CD4-positive, CD25-positive, alpha-beta regulatory T cell (primary cell): Measurements from ENCODE around the gene STARD6. TPM values are rescaled to one million over a fixed set of nuclear protein-coding genes. Genes with fewer than 3 reads are reported as not detected.
A peak's percentile ranks its signal among the peaks of the same experiment; 100 is the strongest.

Experiments used
- ATAC-seq, 2 donors: fragments of 150-1000 bp; cut with Tn5 transposase; one replicate each; pipeline ENCODE4 v1.10.0; 2021; ENCODE audit warnings: low read depth in 2 of 2, moderate number of reproducible peaks in 2 of 2, moderate library complexity in 1 of 2
- DNase-seq, 3 donors: peaks; one replicate each; pipeline versions ENCODE4 v3.0.0 to v3.0.0-alpha.2; 2012 to 2022; ENCODE audit warnings: mixed read lengths in 1 of 3
- H3K27ac ChIP-seq: one replicate; pipeline ENCODE4 v1.7.0; 2013; ENCODE audit warnings: mild to moderate bottlenecking, low read length; ENCODE audit not compliant: insufficient read depth, poor library complexity, severe bottlenecking
- H3K27me3 ChIP-seq: one replicate; pipeline ENCODE4 v1.7.0; 2013; ENCODE audit warnings: low read length; ENCODE audit not compliant: control insufficient read depth, insufficient read depth
- H3K36me3 ChIP-seq: one replicate; pipeline ENCODE4 v1.7.0; 2013; ENCODE audit warnings: mild to moderate bottlenecking, low read length, moderate library complexity; ENCODE audit not compliant: control insufficient read depth, insufficient read depth
- H3K4me1 ChIP-seq: 2 replicates; pipeline ENCODE4 v1.7.0; 2013; ENCODE audit warnings: mild to moderate bottlenecking, low read length; ENCODE audit not compliant: insufficient read depth, control insufficient read depth, poor library complexity, severe bottlenecking
- H3K4me3 ChIP-seq: one replicate; pipeline ENCODE4 v1.7.0; 2013; ENCODE audit warnings: low read depth, mild to moderate bottlenecking, low read length, moderate library complexity
- H3K9me3 ChIP-seq, 2 experiments: 1 replicate in 1 of 2; 2 replicates in 1 of 2; pipeline ENCODE4 v1.7.0; 2013; ENCODE audit warnings: low read length in 2 of 2, mild to moderate bottlenecking in 1 of 2, moderate library complexity in 1 of 2; ENCODE audit not compliant: control insufficient read depth in 2 of 2
- H3K27ac Mint-ChIP-seq, 3 donors: one replicate each; pipeline ENCODE4 v1.8.0; 2020 to 2022; ENCODE audit warnings: mild to moderate bottlenecking in 3 of 3, mixed read lengths in 3 of 3, moderate library complexity in 2 of 3
- H3K27me3 Mint-ChIP-seq: one replicate; pipeline ENCODE4 v1.8.0; 2022; ENCODE audit warnings: mild to moderate bottlenecking, mixed read lengths
- H3K36me3 Mint-ChIP-seq: one replicate; pipeline ENCODE4 v1.8.0; 2020; ENCODE audit warnings: mixed read lengths
- H3K4me1 Mint-ChIP-seq, 4 donors: one replicate each; pipeline ENCODE4 v1.8.0; 2020 to 2022; ENCODE audit warnings: mixed read lengths in 4 of 4, mild to moderate bottlenecking in 1 of 4
- H3K4me3 Mint-ChIP-seq, 4 donors: one replicate each; pipeline ENCODE4 v1.8.0; 2020 to 2022; ENCODE audit warnings: mild to moderate bottlenecking in 4 of 4, mixed read lengths in 4 of 4, moderate library complexity in 3 of 4
- H3K9me3 Mint-ChIP-seq, 7 donors: one replicate each; pipeline ENCODE4 v1.8.0; 2020 to 2022; ENCODE audit warnings: mixed read lengths in 7 of 7, mild to moderate bottlenecking in 3 of 7, moderate library complexity in 2 of 7
- polyA plus RNA-seq, 4 donors: library from polyadenylated mRNA; unstranded; fragments of 300-500 nt; fragmentation: Illumina TruSeq; gene quantifications; one replicate each; pipeline ENCODE4 v1.2.3, GENCODE V29; 2021
- total RNA-seq: library from RNA; stranded (reverse); gene quantifications from one replicate; pipeline ENCODE4 v1.2.3, GENCODE V29; 2022

Gene STARD6
- total and polyA plus RNA-seq, 5 donors from 2014 or later, result 0.30 to 1.1 (median 0.55) TPM; not detected in 2

- Mint-ChIP-seq H3K9me3 (peaks cover 0 to 2% (median 0%) of the 10 kb centered on the region in 7 donors), H3K27ac (peak overlapping the region in 1 of 3 donors; percentile 61), H3K36me3 (no peaks in the 10 kb centered on the region), H3K4me1 (no peaks in the 10 kb centered on the region), H3K4me3 (no peak overlapping the region), H3K27me3 (peaks cover 7% of the 10 kb centered on the region)
- ATAC-seq, result no peak
- Histone ChIP-seq H3K9me3 (no peaks in the 10 kb centered on the region), H3K4me1 (no peaks in the 10 kb centered on the region), H3K27ac (no peak overlapping the region), H3K4me3 (no peak overlapping the region), H3K27me3 (peaks cover 1% of the 10 kb centered on the region), H3K36me3 (no peaks in the 10 kb centered on the region)
- DNase-seq, result no peak
Measured at GRCh38 chr18:54335638-54336173, 22.0 kb downstream of the STARD6 start.

GRCh38 chr18:54330768-54331548 lies 26.7 kb downstream of the STARD6 start:
- H3K36me3 Mint-ChIP-seq, result no peaks in the 10 kb centered on the region
- Histone ChIP-seq H3K27me3 (peaks cover 1% of the 10 kb centered on the region), H3K27ac (no peak overlapping the region), H3K4me3 (no peak overlapping the region), H3K4me1 (no peaks in the 10 kb centered on the region), H3K36me3 (no peaks in the 10 kb centered on the region), H3K9me3 (no peaks in the 10 kb centered on the region)
- ATAC-seq, result no peak
- no peak overlapping the region for H3K4me3 Mint-ChIP-seq
- no peak overlapping the region for H3K27ac Mint-ChIP-seq
- no peaks in the 10 kb centered on the region for H3K27me3 Mint-ChIP-seq
- H3K4me1 Mint-ChIP-seq, result no peaks in the 10 kb centered on the region
- DNase-seq, result no peak
- H3K9me3 Mint-ChIP-seq, result no peaks in the 10 kb centered on the region

DNA sequence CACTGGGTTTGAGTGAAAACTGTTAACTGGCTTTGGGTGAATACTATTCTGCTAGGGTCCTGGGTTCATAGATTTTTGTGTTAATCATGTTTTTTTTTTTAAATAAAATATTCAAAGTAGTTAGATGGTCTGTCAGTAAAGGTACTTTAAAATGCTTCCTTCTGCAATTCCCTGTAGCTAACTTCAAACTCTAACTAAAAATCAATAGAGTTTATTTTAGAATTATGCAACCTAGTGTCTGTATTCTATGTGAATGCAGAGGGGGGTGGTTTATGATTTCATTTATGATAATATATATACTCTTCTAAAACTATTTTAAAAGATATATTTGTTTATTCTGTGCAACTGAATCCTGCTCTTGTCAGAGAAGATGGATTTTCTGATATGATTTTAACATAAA lies 27.9 kb downstream of the STARD6 start:
- Histone ChIP-seq H3K27ac (no peak overlapping the region), H3K9me3 (no peaks in the 10 kb centered on the region), H3K4me1 (no peaks in the 10 kb centered on the region), H3K36me3 (no peaks in the 10 kb centered on the region), H3K4me3 (no peak overlapping the region), H3K27me3 (no peaks in the 10 kb centered on the region)
- Mint-ChIP-seq H3K27ac (no peak overlapping the region), H3K36me3 (no peaks in the 10 kb centered on the region), H3K9me3 (no peaks in the 10 kb centered on the region), H3K4me3 (no peak overlapping the region), H3K27me3 (no peaks in the 10 kb centered on the region), H3K4me1 (no peaks in the 10 kb centered on the region)
- ATAC-seq, result no peak
- DNase-seq, result no peak

DNA sequence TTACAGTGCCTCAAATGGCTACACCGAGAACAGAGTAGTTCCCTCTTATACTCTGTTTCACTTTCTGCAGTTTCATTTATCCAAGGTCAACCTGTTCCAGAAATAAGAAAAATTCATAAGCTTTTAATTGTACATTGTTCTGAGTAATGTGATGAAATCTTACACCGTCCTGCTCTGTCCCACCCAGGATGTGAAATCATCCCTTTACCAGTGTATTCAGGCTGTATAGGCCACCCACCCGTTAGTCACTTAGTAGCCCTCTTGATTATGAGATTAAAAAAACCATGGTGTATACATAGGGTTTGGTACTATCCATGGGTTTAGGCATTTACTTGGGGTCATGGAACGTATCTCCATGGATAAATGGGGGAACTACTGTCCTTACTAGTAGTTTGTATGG lies 29.8 kb downstream of the STARD6 start:
- ATAC-seq (no peak), DNase-seq (no peak)
- H3K36me3 ChIP-seq, result no peaks in the 10 kb centered on the region
- H3K9me3 ChIP-seq, result no peaks in the 10 kb centered on the region
- Mint-ChIP-seq H3K27ac (no peak overlapping the region), H3K4me3 (no peak overlapping the region), H3K36me3 (no peaks in the 10 kb centered on the region), H3K27me3 (no peaks in the 10 kb centered on the region), H3K4me1 (no peaks in the 10 kb centered on the region), H3K9me3 (peaks cover 0 to 1% (median 0%) of the 10 kb centered on the region in 7 donors)
- H3K27me3 ChIP-seq, result no peaks in the 10 kb centered on the region
- no peak overlapping the region for H3K4me3 ChIP-seq
- H3K4me1 ChIP-seq, result no peaks in the 10 kb centered on the region
- no peak overlapping the region for H3K27ac ChIP-seq

- no peak overlapping the region for H3K4me3 ChIP-seq
- Mint-ChIP-seq H3K9me3 (peaks cover 0 to 1% (median 0%) of the 10 kb centered on the region in 7 donors), H3K36me3 (no peaks in the 10 kb centered on the region), H3K27me3 (no peaks in the 10 kb centered on the region), H3K4me3 (no peak overlapping the region), H3K27ac (no peak overlapping the region), H3K4me1 (no peaks in the 10 kb centered on the region)
- no peak for ATAC-seq
- no peaks in the 10 kb centered on the region for H3K27me3 ChIP-seq
- H3K36me3 ChIP-seq, result no peaks in the 10 kb centered on the region
- DNase-seq, result no peak
- H3K9me3 ChIP-seq, result no peaks in the 10 kb centered on the region
- H3K4me1 ChIP-seq, result no peaks in the 10 kb centered on the region
- H3K27ac ChIP-seq, result no peak overlapping the region
Measured at GRCh38 chr18:54323970-54324369, 33.7 kb downstream of the STARD6 start.

DNA sequence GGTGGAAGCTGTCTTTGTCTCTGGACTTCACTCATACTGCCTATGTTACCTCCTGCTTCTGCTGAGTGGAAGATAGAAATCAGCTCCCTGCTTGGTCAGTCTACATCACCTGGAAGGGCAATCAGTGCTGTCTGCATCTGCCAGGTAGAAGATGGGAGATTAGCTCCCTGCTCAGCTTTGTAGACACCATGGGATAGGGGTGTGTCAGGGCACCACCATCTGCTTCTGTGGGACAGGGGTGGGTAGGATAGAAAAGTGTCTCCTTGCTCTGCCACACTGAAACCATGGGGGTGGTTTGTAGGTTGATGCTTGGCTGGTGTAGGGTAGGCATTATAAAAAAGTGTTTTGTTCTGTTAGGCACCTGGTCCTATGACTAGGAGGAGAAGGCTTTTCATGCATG lies 34.1 kb downstream of the STARD6 start:
- Histone ChIP-seq H3K36me3 (no peaks in the 10 kb centered on the region), H3K9me3 (no peaks in the 10 kb centered on the region), H3K27me3 (peaks cover 2% of the 10 kb centered on the region), H3K27ac (no peak overlapping the region), H3K4me3 (no peak overlapping the region), H3K4me1 (no peaks in the 10 kb centered on the region)
- Mint-ChIP-seq H3K9me3 (peaks cover 0 to 1% (median 0%) of the 10 kb centered on the region in 7 donors), H3K4me1 (no peaks in the 10 kb centered on the region), H3K27ac (no peak overlapping the region), H3K27me3 (no peaks in the 10 kb centered on the region), H3K36me3 (no peaks in the 10 kb centered on the region), H3K4me3 (no peak overlapping the region)
- ATAC-seq (no peak), DNase-seq (no peak)

- no peaks in the 10 kb centered on the region for H3K36me3 Mint-ChIP-seq
- H3K27me3 Mint-ChIP-seq, result peaks cover 13% of the 10 kb centered on the region
- no peak overlapping the region for H3K4me3 Mint-ChIP-seq
- ATAC-seq (no peak), DNase-seq (no peak)
- Histone ChIP-seq H3K27ac (no peak overlapping the region), H3K9me3 (no peaks in the 10 kb centered on the region), H3K36me3 (no peaks in the 10 kb centered on the region), H3K27me3 (peaks cover 5% of the 10 kb centered on the region), H3K4me1 (no peaks in the 10 kb centered on the region), H3K4me3 (no peak overlapping the region)
- no peaks in the 10 kb centered on the region for H3K4me1 Mint-ChIP-seq
- peaks cover 0 to 2% (median 0%) of the 10 kb centered on the region in 7 donors for H3K9me3 Mint-ChIP-seq
- H3K27ac Mint-ChIP-seq, result no peak overlapping the region
Measured at GRCh38 chr18:54316071-54316820, 41.4 kb downstream of the STARD6 start.
